Mucosa of stomach (tissue), 1 donor: ENCODE results near the gene RTL1.

Experiments
- H3K27me3 ChIP-seq: one replicate; pipeline ENCODE4 v1.7.0; 2013; ENCODE audit warnings: mild to moderate bottlenecking, low read length; ENCODE audit not compliant: control insufficient read depth, insufficient read depth
- H3K36me3 ChIP-seq: one replicate; pipeline ENCODE4 v1.7.0; 2013; ENCODE audit warnings: low read length; ENCODE audit not compliant: control insufficient read depth, insufficient read depth
- H3K4me1 ChIP-seq: one replicate; pipeline ENCODE4 v1.7.0; 2013; ENCODE audit warnings: mild to moderate bottlenecking, low read length; ENCODE audit not compliant: control insufficient read depth, insufficient read depth
- H3K4me3 ChIP-seq: one replicate; pipeline ENCODE4 v1.7.0; 2013; ENCODE audit warnings: low read length
- H3K9ac ChIP-seq: one replicate; pipeline ENCODE4 v1.7.0; 2013; ENCODE audit warnings: mild to moderate bottlenecking, low read length, moderate library complexity
- H3K9me3 ChIP-seq: one replicate; pipeline ENCODE4 v1.7.0; 2013; ENCODE audit warnings: mild to moderate bottlenecking, low read length, moderate library complexity; ENCODE audit not compliant: control insufficient read depth
- donor health status: Pancreatic carcinoma.

The RTL1 gene

DNA sequence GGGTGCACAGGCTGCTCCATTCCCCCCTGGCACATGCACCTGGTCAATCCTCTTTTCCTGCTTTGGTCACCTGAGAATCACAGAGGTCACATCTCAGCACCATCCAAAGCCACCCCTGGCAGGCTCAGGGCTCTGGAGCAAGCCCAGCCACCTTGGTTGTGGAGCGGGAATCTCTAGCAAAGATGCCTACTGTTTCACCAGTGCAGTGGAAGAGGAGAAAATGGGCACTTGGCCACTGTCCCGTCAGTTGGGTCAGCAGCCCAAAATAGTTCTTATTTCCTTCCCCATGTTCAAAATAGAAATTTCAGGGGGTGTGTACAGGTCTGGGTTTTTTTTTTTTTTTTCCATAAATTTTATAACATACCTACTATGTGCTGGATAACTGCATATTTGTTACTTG lies 18.3 kb downstream of the RTL1 start:
- H3K27me3 ChIP-seq: peaks cover 3% of the 10 kb centered on the region
- no peaks in the 10 kb centered on the region for H3K36me3 ChIP-seq
- no peaks in the 10 kb centered on the region for H3K4me1 ChIP-seq
- no peak overlapping the region for H3K4me3 ChIP-seq
- no peaks in the 10 kb centered on the region for H3K9me3 ChIP-seq
- H3K9ac ChIP-seq: no peak overlapping the region

DNA sequence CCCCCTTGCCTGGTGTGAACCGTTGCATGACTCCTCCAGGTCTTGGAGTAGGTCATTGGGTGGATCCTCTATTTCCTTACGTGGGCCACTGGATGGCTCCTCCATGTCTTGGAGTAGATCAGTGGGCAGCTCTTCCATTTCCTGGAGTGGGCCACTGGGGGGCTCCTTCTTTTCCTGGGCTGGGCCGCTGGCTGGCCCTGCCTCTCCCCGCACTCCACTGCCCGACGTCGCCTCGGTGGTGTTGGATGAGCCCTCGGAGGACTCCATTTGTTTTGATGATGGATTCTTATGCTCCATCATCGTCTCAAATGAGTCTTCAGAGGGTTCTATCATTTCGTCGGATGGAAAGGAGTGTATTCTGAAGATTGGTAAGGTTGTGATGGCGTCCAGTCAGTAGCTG lies 19.1 kb downstream of the RTL1 start:
- no peaks in the 10 kb centered on the region for H3K36me3 ChIP-seq
- H3K27me3 ChIP-seq: peaks cover 3% of the 10 kb centered on the region
- H3K9ac ChIP-seq: no peak overlapping the region
- H3K4me1 ChIP-seq: no peaks in the 10 kb centered on the region
- no peak overlapping the region for H3K4me3 ChIP-seq
- H3K9me3 ChIP-seq: no peaks in the 10 kb centered on the region

DNA sequence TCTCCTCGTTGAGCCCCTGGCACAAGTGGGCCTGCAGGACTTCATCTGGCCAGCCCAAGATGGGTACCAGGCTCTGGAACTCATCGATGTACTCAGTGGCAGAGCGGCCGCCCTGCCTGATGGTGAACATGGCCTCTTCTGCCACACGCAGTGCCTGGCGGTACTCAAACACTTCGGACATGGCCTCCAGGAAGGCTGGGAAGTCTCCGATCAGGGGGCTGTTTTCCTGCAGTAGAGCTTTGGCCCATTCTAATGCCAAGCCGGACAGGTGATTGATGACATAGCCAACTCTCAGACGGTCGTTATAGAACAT lies 19.8 kb downstream of the RTL1 start:
- Histone ChIP-seq H3K4me3 (no peak overlapping the region), H3K4me1 (no peaks in the 10 kb centered on the region), H3K27me3 (peaks cover 3% of the 10 kb centered on the region), H3K9ac (no peak overlapping the region), H3K36me3 (no peaks in the 10 kb centered on the region), H3K9me3 (no peaks in the 10 kb centered on the region)

DNA sequence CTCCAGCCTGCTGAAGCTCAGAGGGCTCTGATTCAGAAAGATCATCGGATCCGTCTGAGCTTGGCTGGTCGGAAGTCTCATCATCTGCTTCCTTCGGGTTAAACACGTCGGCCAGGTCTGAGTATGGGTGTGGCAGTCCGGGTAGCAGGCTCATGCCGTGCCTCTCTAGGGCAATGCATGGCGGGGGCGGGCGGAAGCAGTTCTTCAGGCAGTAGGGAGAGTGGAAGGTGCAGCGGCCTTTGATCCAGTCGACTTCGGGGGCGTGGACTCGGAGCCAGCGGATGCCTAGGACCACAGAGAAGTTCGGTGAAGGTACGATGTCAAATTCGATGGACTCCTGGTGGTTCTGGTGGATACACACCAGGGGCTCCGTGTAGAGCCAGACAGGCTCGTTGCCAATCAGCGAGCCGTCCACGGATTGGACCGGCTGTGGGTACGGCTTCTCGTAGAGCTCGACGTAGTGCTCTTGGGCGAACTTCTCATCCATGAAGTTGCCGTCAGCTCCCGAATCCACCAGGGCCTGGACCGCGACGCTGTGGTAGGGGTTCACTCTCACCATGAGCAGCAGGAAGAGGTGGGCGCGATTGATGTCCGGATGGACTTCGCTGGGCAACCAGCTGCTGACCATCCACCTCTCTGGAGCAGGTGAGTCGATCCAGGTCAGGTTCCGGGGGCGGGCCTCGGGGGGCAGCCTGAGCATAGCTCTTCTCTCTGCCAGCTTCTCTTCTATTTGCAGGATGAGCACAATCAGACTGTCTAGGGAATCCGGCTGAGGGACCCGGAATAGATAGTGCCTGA lies 20.3 kb downstream of the RTL1 start:
- no peak overlapping the region for H3K9ac ChIP-seq
- H3K36me3 ChIP-seq: no peaks in the 10 kb centered on the region
- peaks cover 3% of the 10 kb centered on the region for H3K27me3 ChIP-seq
- no peaks in the 10 kb centered on the region for H3K9me3 ChIP-seq
- no peak overlapping the region for H3K4me3 ChIP-seq
- no peaks in the 10 kb centered on the region for H3K4me1 ChIP-seq

DNA sequence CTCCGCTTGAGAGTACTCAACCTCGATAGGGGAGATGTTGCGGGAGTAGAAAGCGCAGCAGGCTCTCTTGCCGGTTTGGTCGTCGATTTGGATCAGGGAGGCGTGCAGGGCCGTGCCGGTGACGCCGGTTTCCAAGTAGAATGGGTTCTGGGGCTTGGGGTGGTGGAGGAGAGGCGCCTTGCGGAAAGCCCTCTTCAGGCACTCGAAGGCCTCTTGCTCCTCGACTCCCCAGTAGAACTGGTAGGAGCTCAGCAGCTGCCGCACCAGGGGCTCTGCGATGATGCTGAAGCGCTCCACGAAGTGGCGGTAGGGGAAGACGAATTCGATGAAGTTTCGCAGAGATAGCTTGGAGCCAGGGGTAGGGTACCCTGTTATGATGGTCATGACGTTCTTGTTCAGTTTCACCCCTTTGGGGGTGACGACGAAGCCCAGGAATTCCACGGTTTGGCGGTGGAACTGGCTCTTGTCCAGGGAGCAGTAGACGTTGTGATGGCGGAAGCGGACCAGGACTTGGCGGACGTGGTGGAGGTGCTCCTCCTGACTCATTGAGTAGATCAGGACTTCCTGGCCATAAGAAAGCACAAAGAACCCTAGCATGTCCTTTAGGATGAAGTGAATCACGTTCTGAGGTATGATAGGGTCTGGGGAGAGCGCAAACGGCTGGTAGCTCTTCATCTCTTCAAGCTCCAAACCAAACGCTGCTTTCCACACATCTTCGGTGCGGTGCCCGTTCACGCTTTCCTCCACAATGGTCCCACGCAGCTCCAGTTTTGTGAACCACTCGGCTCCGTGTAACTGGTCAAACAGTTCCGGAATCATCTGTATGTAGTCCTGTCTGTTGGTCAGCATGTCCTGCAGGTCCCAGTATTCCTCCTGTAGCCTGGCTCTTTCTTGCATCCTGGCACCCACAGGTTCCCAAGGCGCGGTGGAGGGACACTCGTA lies 21.2 kb downstream of the RTL1 start:
- no peaks in the 10 kb centered on the region for H3K9me3 ChIP-seq
- H3K9ac ChIP-seq: no peak overlapping the region
- no peaks in the 10 kb centered on the region for H3K36me3 ChIP-seq
- H3K27me3 ChIP-seq: no peaks in the 10 kb centered on the region
- H3K4me1 ChIP-seq: no peaks in the 10 kb centered on the region
- H3K4me3 ChIP-seq: no peak overlapping the region

DNA sequence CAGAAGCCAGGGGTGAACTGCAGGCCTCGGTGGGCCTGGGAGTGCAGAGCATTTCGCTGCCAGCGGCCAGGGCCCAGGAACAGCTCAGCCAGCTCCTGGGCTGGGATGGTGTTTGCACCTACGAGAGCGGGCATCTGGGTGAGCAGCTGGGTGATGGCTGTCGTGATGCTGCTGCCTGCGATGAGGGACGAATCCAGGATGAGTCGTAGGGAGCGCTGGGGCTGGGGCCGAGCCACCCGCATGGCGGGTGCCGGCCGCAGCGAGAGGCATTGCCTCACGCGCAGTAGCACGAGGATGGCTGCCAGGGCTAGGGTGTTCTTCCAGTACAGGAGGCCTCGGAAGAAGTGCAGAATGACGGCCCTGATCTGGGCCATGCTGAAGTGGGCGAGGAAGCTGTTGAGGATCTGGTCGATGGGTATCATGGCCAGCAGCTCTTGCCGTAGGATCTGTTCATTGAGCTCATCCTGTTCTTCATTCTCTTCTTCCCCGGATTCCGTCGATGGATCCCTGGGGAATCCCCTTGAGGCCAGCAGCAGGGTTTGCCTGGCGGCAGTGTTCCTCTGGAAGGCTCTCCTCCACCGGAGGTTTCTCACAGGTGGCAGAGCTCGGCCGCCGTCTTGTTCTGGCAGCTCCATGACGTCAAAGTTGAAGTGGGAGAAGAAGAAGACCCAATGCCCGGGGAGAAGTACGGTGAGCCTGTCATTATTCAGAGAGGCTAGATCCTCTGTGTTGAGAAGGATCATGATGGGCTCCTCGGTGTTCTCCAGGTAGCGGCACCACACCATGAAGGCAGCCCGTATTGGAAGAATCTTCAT lies 22.1 kb downstream of the RTL1 start:
- Histone ChIP-seq H3K36me3 (no peaks in the 10 kb centered on the region), H3K9me3 (no peaks in the 10 kb centered on the region), H3K9ac (no peak overlapping the region), H3K4me1 (no peaks in the 10 kb centered on the region), H3K27me3 (no peaks in the 10 kb centered on the region), H3K4me3 (no peak overlapping the region)

DNA sequence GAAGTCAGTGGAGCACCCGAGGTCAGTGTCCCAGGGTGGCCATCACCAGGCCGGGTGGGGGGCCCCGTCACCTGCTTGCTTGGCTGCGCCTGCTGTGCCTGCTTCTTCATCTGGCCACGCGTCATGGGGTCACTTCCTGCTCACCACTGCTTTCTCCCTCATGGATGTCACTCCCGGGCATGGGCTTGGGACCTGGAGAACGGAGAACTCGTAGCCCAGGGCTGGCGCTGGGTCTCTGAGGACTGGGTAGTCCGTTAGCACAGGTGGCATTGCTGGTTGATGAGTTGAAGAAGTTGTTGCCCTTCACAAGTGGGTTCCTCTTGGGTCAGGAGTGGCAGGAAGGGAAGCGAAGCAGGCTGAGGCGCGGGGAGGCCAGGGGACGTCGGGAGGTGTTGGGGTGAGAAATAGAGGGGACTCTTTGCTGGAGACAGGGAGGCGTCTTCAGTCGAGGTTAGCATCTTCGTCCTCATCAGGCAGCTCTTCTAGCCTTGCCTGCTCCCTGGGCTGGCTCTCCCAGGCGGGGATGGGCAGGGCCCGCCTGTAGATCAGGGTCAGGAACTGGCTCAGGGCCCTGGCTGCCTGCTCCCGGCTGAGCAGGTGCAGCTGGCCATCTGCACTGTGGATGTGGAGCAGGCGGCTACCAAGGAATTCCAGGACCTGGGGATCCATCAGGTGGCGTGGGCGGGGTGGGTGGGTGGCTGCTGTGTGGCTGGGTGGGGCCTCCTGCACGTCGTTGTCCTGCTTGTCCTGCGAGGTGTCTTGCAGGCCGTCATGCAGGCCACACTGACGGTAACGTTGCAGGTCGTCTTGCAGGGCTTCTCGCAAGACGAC lies 23.0 kb downstream of the RTL1 start:
- H3K27me3 ChIP-seq: no peaks in the 10 kb centered on the region
- no peaks in the 10 kb centered on the region for H3K9me3 ChIP-seq
- H3K36me3 ChIP-seq: no peaks in the 10 kb centered on the region
- no peak overlapping the region for H3K9ac ChIP-seq
- H3K4me1 ChIP-seq: no peaks in the 10 kb centered on the region
- H3K4me3 ChIP-seq: no peak overlapping the region

DNA sequence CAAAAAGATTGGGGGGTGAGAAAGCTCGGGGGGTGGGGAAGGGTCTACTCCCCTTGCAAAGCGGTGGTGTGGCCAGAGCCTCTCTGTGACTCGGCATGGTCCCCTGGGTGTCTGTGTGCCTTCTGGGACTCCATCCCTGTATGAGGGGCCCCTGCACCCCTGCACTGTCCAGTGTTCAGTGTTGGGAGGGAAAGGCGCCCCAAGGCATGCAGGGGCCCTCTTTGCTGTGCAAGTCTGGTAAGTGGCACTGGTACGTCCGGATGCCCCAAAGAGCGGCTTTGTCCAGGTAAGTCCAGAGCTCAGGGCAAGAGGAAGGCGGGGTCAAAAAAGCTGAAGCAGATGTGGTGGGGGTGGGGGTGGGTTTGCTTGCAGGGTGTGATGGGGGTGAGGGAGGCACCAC lies 23.7 kb downstream of the RTL1 start:
- Histone ChIP-seq H3K9ac (no peak overlapping the region), H3K27me3 (no peaks in the 10 kb centered on the region), H3K4me1 (no peaks in the 10 kb centered on the region), H3K4me3 (no peak overlapping the region), H3K36me3 (no peaks in the 10 kb centered on the region), H3K9me3 (no peaks in the 10 kb centered on the region)

DNA sequence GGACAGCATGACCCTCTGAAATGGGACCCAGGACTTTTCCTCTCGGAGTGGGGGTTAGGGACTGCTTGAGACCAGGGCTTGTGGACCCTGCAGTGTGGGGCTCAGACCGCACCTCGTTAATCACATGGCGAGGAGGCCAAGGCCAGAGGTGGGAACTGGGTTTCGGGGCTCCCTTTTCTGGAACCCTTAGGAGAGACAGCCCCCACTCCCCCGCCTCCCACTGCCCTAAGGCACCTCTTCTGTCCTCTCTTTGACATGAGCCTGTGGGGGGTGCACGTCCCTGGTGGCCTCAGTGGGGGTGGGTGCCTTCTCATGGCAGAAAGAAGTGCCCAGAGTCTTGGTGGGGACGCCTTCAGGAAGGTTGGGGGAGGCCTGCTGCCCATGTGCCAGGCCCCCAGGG lies 24.3 kb downstream of the RTL1 start:
- no peaks in the 10 kb centered on the region for H3K36me3 ChIP-seq

DNA sequence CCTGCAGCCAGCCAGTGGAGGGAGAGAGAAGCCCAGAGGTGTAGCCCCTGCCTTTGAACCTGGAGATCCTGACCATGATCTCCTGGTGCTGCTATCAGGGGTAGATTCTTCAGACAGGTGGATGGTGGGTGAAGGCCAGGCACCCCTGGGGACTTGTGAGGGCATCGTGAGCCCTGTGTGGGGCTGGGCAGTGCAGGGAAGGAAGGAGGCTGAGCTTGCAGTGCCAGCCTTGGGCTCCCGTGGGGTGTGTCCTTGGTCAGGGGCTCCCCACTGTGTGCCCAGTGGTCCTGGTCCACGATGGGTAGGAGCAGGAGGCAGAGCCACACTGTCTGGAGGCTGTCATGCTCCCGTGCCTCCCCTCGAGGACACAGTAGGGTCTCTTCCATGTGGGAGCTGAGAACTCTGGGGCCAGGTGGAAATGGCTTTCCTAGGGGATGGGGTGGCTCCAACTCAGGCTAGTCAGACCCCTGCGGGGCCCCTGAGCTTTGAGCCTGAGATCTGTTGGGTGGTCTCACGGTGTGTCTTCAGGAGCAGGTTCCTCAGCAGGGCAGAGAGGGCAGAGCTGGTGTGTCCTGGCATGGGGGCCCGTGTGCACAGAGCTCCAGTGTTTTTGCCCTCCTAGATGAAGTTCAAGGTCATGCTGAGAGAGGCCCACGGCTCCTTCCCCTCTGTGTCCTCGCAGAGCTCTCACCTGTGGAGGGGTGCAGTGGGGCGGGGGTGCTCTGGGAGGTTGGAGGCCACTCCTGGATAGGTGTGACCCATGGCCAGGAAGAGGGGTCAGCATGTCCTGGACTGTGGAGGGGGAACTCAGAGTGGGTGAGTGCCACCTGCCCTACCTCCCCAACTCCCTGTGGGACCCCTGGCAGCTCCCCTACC lies 25.0 kb downstream of the RTL1 start:
- no peak overlapping the region for H3K9ac ChIP-seq
- H3K4me3 ChIP-seq: no peak overlapping the region
- H3K36me3 ChIP-seq: no peaks in the 10 kb centered on the region
- H3K27me3 ChIP-seq: no peaks in the 10 kb centered on the region
- H3K4me1 ChIP-seq: no peaks in the 10 kb centered on the region
- H3K9me3 ChIP-seq: no peaks in the 10 kb centered on the region

More for the DNA sequence above, 24.3 kb downstream of the RTL1 start:
- no peak overlapping the region for H3K4me3 ChIP-seq
- no peaks in the 10 kb centered on the region for H3K9me3 ChIP-seq
- H3K9ac ChIP-seq: no peak overlapping the region
- no peaks in the 10 kb centered on the region for H3K27me3 ChIP-seq
- H3K4me1 ChIP-seq: no peaks in the 10 kb centered on the region
